Psoas muscle (tissue), 8 donors: ENCODE data around the gene RTN1. TPM values are rescaled to one million over a fixed set of nuclear protein-coding genes. Genes with fewer than 3 reads are reported as not detected.

Experiments
- ATAC-seq, 4 donors: fragments of 200-7000 bp; cut with Tn5 transposase; one replicate each; pipeline ENCODE4 v1.9.1; 2020; ENCODE audit warnings: moderate library complexity in 3 of 4, mild to moderate bottlenecking in 2 of 4
- DNase-seq, 2 donors: peaks; one replicate each; pipeline ENCODE4 v3.0.0-alpha.2; 2020
- H3K27ac ChIP-seq: fragments of 200-600 bp; one replicate; pipeline ENCODE4 v1.8.0; 2022
- H3K27me3 ChIP-seq, 3 donors: fragments of 200-600 bp in 1 of 3; one replicate each; pipeline versions ENCODE4 v1.6.1 to v1.8.0; 2013 to 2022; ENCODE audit warnings: low read length in 2 of 3, mild to moderate bottlenecking in 2 of 3, moderate library complexity in 1 of 3; ENCODE audit not compliant: insufficient read depth in 3 of 3
- H3K36me3 ChIP-seq, 2 donors: fragments of 200-600 bp in 1 of 2; one replicate each; pipeline versions ENCODE4 v1.6.1 to v1.8.0; 2013 to 2022; ENCODE audit warnings: low read depth in 1 of 2, mild to moderate bottlenecking in 1 of 2, moderate library complexity in 1 of 2; ENCODE audit not compliant: insufficient read depth in 1 of 2
- H3K4me1 ChIP-seq: fragments of 200-600 bp; one replicate; pipeline ENCODE4 v1.8.0; 2022
- H3K4me3 ChIP-seq: fragments of 200-600 bp; one replicate; pipeline ENCODE4 v1.8.0; 2022; ENCODE audit warnings: mild to moderate bottlenecking
- H3K9me3 ChIP-seq: fragments of 200-600 bp; one replicate; pipeline ENCODE4 v1.8.0; 2022
- CTCF ChIP-seq: fragments of 200-600 bp; IDR thresholded peaks from one replicate; pipeline ENCODE4 v1.8.0; 2022; ENCODE audit warnings: antibody characterized with exemption
- WGBS, 3 donors: extraction: QIAGEN DNeasy Blood & Tissue Kit; methylation state at CpG; one replicate each; pipeline versions ENCODE4 v1.1.6 to v1.1.7; 2013; 5-methylcytosine and 5-hydroxymethylcytosine counted together
- intact Hi-C, 2 donors: fragments of 100-400 bp; cut with DNase I; formaldehyde crosslinking; loops; one replicate each; pipeline versions ENCODE4 v1.11.0 to v1.14.2; 2022
- polyA plus RNA-seq, 3 donors: library from polyadenylated mRNA; stranded (reverse); fragments of 200-250 nt; gene quantifications; one replicate each; pipeline ENCODE4 v1.2.3, GENCODE V29; 2013
- total RNA-seq, 4 donors: library from RNA; stranded (reverse); fragmentation: NEBNext Ultra II Directional in 2 of 4; extraction: Animal tissue kit (Norgen Biotek cat#: 25700) in 2 of 4; gene quantifications; one replicate each; pipeline versions ENCODE4 v1.2.1 to v1.2.4, GENCODE V29; 2021 to 2023
- donor health status: healthy with polysubstance abuse.
- donor health status: DM: no; HTN: no; CAD: no; lungs with moderate emphysema.
- donor health status: Bipolar disorder and iron deficiency.
- donor health status: healthy.
- donor health status: DM: yes; HTN: yes; CAD: no.
- donor health status: DM: no; HTN: no; CAD: no.
- donor health status: DM: no; HTN: no; CAD: no.
- donor health status: DM: yes; HTN: yes; CAD: no.

RTN1 gene
- total and polyA plus RNA-seq, 7 donors = 0.17 to 1.7 (median 0.74) TPM

- WGBS, 3 donors = 24 to 35% (median 27%) methylated on average over 2 of the region's 2 CpGs
- Histone ChIP-seq H3K27ac (no peak overlapping the region), H3K4me1 (no peaks in the 10 kb centered on the region), H3K9me3 (no peaks in the 10 kb centered on the region), H3K36me3 (no peaks in the 10 kb centered on the region), H3K4me3 (no peak overlapping the region), H3K27me3 (no peaks in the 10 kb centered on the region)
- DNase-seq (no peak), ATAC-seq (no peak)
- intact Hi-C loops = no loop called here
- no peak for TF ChIP-seq CTCF
Observed at GRCh38 chr14:59787045-59787674, 83.4 kb downstream of the RTN1 start.

- no peak for TF ChIP-seq CTCF
- DNase-seq (no peak), ATAC-seq (no peak)
- Histone ChIP-seq H3K4me3 (no peak overlapping the region), H3K27ac (no peak overlapping the region), H3K9me3 (no peaks in the 10 kb centered on the region), H3K27me3 (no peaks in the 10 kb centered on the region), H3K4me1 (no peaks in the 10 kb centered on the region), H3K36me3 (no peaks in the 10 kb centered on the region)
- intact Hi-C loops = no loop called here
Observed at GRCh38 chr14:59785629-59786028, 84.9 kb downstream of the RTN1 start.

- WGBS, 3 donors = 60 to 67% (median 63%) methylated on average over 2 of the region's 2 CpGs
- ATAC-seq = no peak
- no peak for TF ChIP-seq CTCF
Observed at GRCh38 chr14:59782760-59783159, 87.8 kb downstream of the RTN1 start.

GRCh38 chr14:59777006-59777579 is 93.5 kb downstream of the RTN1 start:
- WGBS, 3 donors = 70 to 96% (median 79%) methylated on average over 4 of the region's 4 CpGs
- intact Hi-C loops = no loop called here
- DNase-seq = no peak
- ATAC-seq = no peak
- no peaks in the 10 kb centered on the region for H3K4me1 ChIP-seq
- H3K9me3 ChIP-seq = no peaks in the 10 kb centered on the region
- no peak overlapping the region for H3K4me3 ChIP-seq
- no peaks in the 10 kb centered on the region for H3K27me3 ChIP-seq
- H3K36me3 ChIP-seq = no peaks in the 10 kb centered on the region
- H3K27ac ChIP-seq = no peak overlapping the region
- TF ChIP-seq CTCF = no peak

More at GRCh38 chr14:59782760-59783159, 87.8 kb downstream of the RTN1 start:
- Histone ChIP-seq H3K9me3 (no peaks in the 10 kb centered on the region), H3K27me3 (no peaks in the 10 kb centered on the region), H3K4me3 (no peak overlapping the region), H3K4me1 (no peaks in the 10 kb centered on the region), H3K27ac (no peak overlapping the region), H3K36me3 (no peaks in the 10 kb centered on the region)
- intact Hi-C loops = no loop called here
- no peak for DNase-seq

GRCh38 chr14:59776468-59776867 is 94.1 kb downstream of the RTN1 start:
- H3K27ac ChIP-seq = no peak overlapping the region
- H3K27me3 ChIP-seq = no peaks in the 10 kb centered on the region
- 84 to 98% (median 95%) methylated on average over 2 of the region's 2 CpGs for WGBS, 3 donors
- no peak overlapping the region for H3K4me3 ChIP-seq
- intact Hi-C loops = no loop called here
- H3K9me3 ChIP-seq = no peaks in the 10 kb centered on the region
- no peak for ATAC-seq
- H3K36me3 ChIP-seq = no peaks in the 10 kb centered on the region
- H3K4me1 ChIP-seq = no peaks in the 10 kb centered on the region
- DNase-seq = no peak
- no peak for TF ChIP-seq CTCF
